Measurements from ENCODE around the gene ART4.

ART4 gene

GRCh38 chr12:14874882-14875281 lies 31.6 kb upstream of the ART4 start:
- H3K27ac Mint-ChIP-seq: no peak overlapping the region
- H3K4me1 Mint-ChIP-seq: peaks cover 5% of the 10 kb centered on the region
- H3K9me3 Mint-ChIP-seq: peaks cover 2% of the 10 kb centered on the region
- H3K27me3 Mint-ChIP-seq (ENCODE audit: low read depth): no peaks in the 10 kb centered on the region
- TF ChIP-seq CTCF (IDR thresholded peaks at IDR 0.05; ENCODE audit: unreplicated experiment in 3 of 3): no peak
- no peaks in the 10 kb centered on the region for H3K36me3 Mint-ChIP-seq (ENCODE audit: low read depth)
- no peak overlapping the region for H3K4me3 Mint-ChIP-seq

- no peaks in the 10 kb centered on the region for H3K36me3 Mint-ChIP-seq (ENCODE audit: low read depth)
- peaks cover 3% of the 10 kb centered on the region for H3K9me3 Mint-ChIP-seq
- TF ChIP-seq CTCF (IDR thresholded peaks at IDR 0.05; ENCODE audit: unreplicated experiment in 3 of 3): no peak
- H3K4me3 Mint-ChIP-seq: no peak overlapping the region
- no peaks in the 10 kb centered on the region for H3K4me1 Mint-ChIP-seq
- H3K27me3 Mint-ChIP-seq (ENCODE audit: low read depth): no peaks in the 10 kb centered on the region
- no peak overlapping the region for H3K27ac Mint-ChIP-seq
Observed at GRCh38 chr12:14873440-14874185, 30.3 kb upstream of the ART4 start.

- H3K4me3 Mint-ChIP-seq: no peak overlapping the region
- TF ChIP-seq CTCF (IDR thresholded peaks at IDR 0.05; ENCODE audit: unreplicated experiment in 3 of 3): no peak
- no peaks in the 10 kb centered on the region for H3K36me3 Mint-ChIP-seq (ENCODE audit: low read depth)
- H3K27ac Mint-ChIP-seq: no peak overlapping the region
- no peaks in the 10 kb centered on the region for H3K27me3 Mint-ChIP-seq (ENCODE audit: low read depth)
- no peaks in the 10 kb centered on the region for H3K4me1 Mint-ChIP-seq
- H3K9me3 Mint-ChIP-seq: peaks cover 14% of the 10 kb centered on the region
Observed at GRCh38 chr12:14871886-14872285, 28.6 kb upstream of the ART4 start.

GRCh38 chr12:14871247-14871646 lies 27.9 kb upstream of the ART4 start:
- no peak for TF ChIP-seq CTCF (IDR thresholded peaks at IDR 0.05; ENCODE audit: unreplicated experiment in 3 of 3)
- peaks cover 1% of the 10 kb centered on the region for H3K27me3 Mint-ChIP-seq (ENCODE audit: low read depth)
- no peak overlapping the region for H3K4me3 Mint-ChIP-seq
- H3K9me3 Mint-ChIP-seq: peaks cover 15% of the 10 kb centered on the region
- no peaks in the 10 kb centered on the region for H3K36me3 Mint-ChIP-seq (ENCODE audit: low read depth)
- no peaks in the 10 kb centered on the region for H3K4me1 Mint-ChIP-seq
- no peak overlapping the region for H3K27ac Mint-ChIP-seq

GRCh38 chr12:14868916-14869506 lies 25.7 kb upstream of the ART4 start:
- no peaks in the 10 kb centered on the region for H3K4me1 Mint-ChIP-seq
- H3K4me3 Mint-ChIP-seq: no peak overlapping the region
- no peak for TF ChIP-seq CTCF (IDR thresholded peaks at IDR 0.05; ENCODE audit: unreplicated experiment in 3 of 3)
- no peaks in the 10 kb centered on the region for H3K36me3 Mint-ChIP-seq (ENCODE audit: low read depth)
- peaks cover 3% of the 10 kb centered on the region for H3K27me3 Mint-ChIP-seq (ENCODE audit: low read depth)
- no peak overlapping the region for H3K27ac Mint-ChIP-seq
- peaks cover 37% of the 10 kb centered on the region for H3K9me3 Mint-ChIP-seq

GRCh38 chr12:14860490-14860889 lies 17.2 kb upstream of the ART4 start:
- Mint-ChIP-seq H3K27ac (no peak overlapping the region), H3K9me3 (peaks cover 69% of the 10 kb centered on the region), H3K4me1 (no peaks in the 10 kb centered on the region), H3K36me3 (ENCODE audit: low read depth) (peaks cover 13% of the 10 kb centered on the region), H3K27me3 (ENCODE audit: low read depth) (peaks cover 3% of the 10 kb centered on the region), H3K4me3 (no peak overlapping the region)
- no peak for TF ChIP-seq CTCF (IDR thresholded peaks at IDR 0.05; ENCODE audit: unreplicated experiment in 3 of 3)

Measured in nephron (organoid).